Fibroblast of mammary gland (primary cell): Measurements from ENCODE around the gene EGFLAM.

Experiments
- DNase-seq: peaks from one replicate; pipeline ENCODE4 v3.0.0-alpha.2; 2010; ENCODE audit warnings: low read depth
- H3K4me3 ChIP-seq: 2 replicates; pipeline ENCODE4 v1.5.1; 2011; ENCODE audit warnings: low read depth, mild to moderate bottlenecking, low read length, moderate library complexity; ENCODE audit not compliant: control insufficient read depth
- TF ChIP-seq, protein P1 (sequence below): conservative IDR thresholded peaks from 2 replicates; pipeline ENCODE4 v1.5.1; 2011; ENCODE audit warnings: low read depth, low read length, inconsistent platforms; ENCODE audit not compliant: control insufficient read depth, insufficient read depth

EGFLAM gene

DNA sequence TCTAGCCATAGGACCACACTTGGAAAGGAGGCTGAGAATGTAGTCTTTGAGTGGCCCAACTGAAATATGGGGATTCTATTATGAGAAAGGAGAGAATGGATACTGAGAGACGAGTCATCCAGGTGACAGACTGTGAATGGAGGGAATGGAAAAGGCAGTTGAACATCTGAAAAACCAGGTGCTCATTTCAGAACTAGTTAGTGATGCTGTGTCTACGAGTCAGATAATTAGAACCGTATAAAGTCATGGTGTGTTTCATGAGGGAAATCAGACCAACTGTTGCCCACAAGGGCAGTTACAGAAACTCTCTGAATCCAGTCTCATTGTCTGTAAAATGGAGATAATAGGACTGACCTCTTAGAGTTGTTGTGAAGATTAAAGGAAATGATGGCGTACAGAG lies 86.5 kb downstream of the EGFLAM start:
- no peak for DNase-seq
- TF ChIP-seq, protein P1, sequence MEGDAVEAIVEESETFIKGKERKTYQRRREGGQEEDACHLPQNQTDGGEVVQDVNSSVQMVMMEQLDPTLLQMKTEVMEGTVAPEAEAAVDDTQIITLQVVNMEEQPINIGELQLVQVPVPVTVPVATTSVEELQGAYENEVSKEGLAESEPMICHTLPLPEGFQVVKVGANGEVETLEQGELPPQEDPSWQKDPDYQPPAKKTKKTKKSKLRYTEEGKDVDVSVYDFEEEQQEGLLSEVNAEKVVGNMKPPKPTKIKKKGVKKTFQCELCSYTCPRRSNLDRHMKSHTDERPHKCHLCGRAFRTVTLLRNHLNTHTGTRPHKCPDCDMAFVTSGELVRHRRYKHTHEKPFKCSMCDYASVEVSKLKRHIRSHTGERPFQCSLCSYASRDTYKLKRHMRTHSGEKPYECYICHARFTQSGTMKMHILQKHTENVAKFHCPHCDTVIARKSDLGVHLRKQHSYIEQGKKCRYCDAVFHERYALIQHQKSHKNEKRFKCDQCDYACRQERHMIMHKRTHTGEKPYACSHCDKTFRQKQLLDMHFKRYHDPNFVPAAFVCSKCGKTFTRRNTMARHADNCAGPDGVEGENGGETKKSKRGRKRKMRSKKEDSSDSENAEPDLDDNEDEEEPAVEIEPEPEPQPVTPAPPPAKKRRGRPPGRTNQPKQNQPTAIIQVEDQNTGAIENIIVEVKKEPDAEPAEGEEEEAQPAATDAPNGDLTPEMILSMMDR = no peak
- H3K4me3 ChIP-seq = no peak overlapping the region

DNA sequence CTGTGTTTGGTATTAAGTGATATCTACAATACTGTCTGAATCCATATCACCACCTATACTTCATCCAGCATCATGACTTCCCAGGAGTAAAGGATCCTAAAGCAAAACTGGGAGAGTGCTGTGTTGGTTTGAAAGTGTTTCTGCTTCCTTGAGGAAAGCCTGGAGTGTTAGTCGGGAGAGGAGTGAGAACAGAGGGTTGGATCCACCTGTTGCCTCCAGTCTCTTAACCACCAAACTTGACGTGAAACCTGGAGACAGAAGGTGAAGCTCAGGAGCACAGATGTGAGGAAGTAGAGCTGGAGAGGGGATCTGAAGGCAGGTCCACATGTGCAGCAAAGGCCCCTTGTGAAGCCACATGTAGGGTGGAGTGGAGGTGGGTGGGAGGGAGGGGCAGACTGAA lies 88.2 kb downstream of the EGFLAM start:
- no peak overlapping the region for H3K4me3 ChIP-seq
- DNase-seq = no peak
- TF ChIP-seq, protein P1 = no peak

DNA sequence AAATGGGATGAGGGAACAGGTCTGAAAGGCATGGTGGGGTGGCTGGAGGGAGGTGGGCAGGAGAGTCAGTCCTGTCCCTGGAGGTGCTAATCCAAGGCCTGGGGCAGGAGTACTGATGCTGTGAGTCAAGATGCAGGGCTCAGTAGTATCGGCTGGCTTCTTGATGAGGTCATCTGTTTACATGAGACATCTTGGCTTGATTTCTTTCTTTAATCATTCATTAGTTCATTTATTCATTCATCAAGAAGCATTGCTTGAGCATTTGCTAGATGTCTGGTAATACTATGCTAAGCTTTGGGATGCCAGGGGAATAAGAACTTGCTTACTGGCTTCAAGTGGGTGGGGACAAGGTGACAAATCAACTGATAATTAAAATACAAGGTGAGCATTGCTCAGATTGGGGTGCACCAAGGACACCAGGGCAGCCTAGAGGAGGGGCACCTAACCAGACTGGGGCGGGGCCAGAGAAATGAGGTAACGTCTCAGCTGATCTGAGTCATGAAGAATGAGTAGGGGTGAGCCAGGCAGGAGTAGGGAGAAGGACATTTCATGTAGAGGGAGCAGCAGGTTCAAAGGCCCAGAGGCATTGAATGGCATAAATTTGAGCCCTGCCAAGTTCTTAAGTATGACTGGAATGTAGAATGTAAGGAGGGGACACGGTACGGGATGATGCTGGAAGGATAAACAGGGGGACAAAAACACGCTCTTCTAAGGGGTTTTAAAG lies 88.8 kb downstream of the EGFLAM start:
- TF ChIP-seq, protein P1 = no peak
- peak; percentile 25 for DNase-seq
- H3K4me3 ChIP-seq = no peak overlapping the region

DNA sequence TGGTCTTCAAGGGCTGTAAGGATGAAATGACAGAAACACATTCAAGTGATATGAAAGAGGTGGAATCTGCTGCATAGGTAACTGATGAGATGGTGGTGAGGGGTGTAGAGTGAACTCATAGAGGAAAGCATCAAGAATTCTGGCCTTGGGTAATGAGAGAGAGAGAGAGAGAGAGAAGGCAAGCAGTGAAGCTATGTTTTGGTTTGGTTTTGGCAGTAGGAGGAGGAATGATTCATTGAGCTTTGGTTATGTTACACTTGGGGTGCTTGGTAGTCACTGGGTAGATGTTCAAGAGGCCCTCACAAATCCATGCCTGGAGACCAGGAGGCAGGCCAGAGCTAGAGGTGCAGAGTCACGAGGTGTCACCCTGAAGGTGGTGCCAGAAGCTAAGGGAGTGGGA lies 89.5 kb downstream of the EGFLAM start:
- TF ChIP-seq, protein P1 = no peak
- no peak overlapping the region for H3K4me3 ChIP-seq
- DNase-seq = peak; percentile 13

DNA sequence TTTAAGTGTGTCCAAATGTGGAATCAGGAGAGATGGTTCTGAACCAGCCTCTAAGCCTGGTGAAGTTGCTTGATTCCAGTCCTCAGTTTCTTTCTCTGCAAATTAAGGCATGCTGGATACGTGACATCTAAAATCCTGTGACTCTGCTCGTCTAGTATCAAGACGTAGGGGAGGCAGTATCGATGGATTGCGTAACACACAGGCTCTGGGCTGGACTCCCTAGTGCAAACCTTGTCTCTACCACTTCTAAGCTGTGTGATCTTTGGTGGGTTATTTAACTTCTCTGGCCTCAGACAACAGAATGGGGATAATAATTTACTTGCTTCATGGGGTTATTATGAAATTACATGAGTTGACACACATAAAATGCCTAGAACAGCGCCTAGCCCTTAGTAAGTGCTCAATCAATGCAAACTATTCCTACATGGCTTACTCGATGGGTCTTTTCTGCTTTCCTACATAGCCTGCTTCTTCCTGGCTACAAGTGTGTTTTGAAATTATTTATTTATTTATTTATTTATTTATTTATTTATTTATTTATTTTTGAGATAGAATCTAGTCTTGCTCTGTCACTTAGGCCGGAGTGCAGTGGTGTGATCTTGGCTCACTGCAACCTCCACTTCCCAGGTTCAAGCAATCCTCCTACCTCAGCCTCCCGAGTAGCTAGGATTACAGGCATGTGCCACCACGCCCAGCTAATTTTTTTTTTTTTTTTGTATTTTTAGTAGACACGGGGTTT lies 102.1 kb downstream of the EGFLAM start:
- TF ChIP-seq, protein P1 = no peak
- H3K4me3 ChIP-seq = no peak overlapping the region
- DNase-seq = no peak

DNA sequence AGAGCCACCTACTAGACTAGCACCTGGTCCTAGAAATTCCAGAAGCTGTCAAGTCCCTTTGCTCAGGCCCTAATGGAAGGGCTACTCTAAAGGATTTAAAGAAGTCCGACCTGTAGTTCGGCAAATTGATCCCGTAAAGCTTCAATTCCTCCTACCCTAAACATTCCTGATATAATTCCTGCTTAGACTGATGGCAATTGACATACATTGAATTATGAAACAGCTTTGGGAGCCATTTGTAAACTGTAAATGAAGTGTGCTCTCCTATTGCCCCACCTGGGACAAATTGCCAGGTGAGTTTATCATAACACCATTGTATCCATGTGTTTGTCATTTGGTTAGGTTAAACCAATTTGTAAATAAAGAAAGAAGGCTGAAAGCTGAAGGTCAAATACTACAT lies 104.4 kb downstream of the EGFLAM start:
- DNase-seq = no peak
- TF ChIP-seq, protein P1 = no peak
- H3K4me3 ChIP-seq = no peak overlapping the region
